Subcutaneous adipose tissue (tissue), 4 donors: ENCODE data around the gene CRYBA4. TPM values are rescaled to one million over a fixed set of nuclear protein-coding genes. Genes with fewer than 3 reads are reported as not detected.

ENCODE experiments used
- total RNA-seq, 4 donors: library from RNA; depleted of rRNA; stranded (reverse); fragments of >200 nt; gene quantifications; one replicate each; pipeline ENCODE4 v1.1.0, GENCODE V29; 2016
- TF ChIP-seq, protein P1 (sequence below): fragments of 450-650 bp; IDR thresholded peaks from one replicate; pipeline ENCODE4 v1.5.1; 2016; ENCODE audit warnings: low read depth, mild to moderate bottlenecking, control low read depth, antibody characterized with exemption, moderate library complexity

Gene CRYBA4
- total RNA-seq, 4 donors from 2014 or later = not detected

DNA sequence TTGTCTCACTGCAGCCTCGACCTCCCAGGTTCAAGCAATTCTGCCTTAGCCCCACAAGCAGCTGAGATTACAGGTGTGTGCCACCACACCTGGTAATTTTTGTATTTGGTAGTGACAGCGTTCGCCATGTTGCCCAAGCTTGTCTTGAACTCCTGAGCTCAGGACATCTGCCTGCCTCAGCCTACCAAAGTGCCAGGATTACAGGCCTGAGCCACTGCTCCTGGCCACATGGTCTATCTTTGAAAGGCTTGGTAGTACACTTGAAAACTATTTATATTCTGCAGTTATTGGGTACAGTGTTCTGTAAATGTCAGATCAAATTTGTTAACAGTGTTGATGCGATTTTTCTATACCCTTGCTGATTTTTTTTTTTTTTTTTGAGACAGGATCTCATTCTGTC, 9.5 kb downstream of the CRYBA4 start:
- TF ChIP-seq, protein P1, sequence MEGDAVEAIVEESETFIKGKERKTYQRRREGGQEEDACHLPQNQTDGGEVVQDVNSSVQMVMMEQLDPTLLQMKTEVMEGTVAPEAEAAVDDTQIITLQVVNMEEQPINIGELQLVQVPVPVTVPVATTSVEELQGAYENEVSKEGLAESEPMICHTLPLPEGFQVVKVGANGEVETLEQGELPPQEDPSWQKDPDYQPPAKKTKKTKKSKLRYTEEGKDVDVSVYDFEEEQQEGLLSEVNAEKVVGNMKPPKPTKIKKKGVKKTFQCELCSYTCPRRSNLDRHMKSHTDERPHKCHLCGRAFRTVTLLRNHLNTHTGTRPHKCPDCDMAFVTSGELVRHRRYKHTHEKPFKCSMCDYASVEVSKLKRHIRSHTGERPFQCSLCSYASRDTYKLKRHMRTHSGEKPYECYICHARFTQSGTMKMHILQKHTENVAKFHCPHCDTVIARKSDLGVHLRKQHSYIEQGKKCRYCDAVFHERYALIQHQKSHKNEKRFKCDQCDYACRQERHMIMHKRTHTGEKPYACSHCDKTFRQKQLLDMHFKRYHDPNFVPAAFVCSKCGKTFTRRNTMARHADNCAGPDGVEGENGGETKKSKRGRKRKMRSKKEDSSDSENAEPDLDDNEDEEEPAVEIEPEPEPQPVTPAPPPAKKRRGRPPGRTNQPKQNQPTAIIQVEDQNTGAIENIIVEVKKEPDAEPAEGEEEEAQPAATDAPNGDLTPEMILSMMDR = no peak

DNA sequence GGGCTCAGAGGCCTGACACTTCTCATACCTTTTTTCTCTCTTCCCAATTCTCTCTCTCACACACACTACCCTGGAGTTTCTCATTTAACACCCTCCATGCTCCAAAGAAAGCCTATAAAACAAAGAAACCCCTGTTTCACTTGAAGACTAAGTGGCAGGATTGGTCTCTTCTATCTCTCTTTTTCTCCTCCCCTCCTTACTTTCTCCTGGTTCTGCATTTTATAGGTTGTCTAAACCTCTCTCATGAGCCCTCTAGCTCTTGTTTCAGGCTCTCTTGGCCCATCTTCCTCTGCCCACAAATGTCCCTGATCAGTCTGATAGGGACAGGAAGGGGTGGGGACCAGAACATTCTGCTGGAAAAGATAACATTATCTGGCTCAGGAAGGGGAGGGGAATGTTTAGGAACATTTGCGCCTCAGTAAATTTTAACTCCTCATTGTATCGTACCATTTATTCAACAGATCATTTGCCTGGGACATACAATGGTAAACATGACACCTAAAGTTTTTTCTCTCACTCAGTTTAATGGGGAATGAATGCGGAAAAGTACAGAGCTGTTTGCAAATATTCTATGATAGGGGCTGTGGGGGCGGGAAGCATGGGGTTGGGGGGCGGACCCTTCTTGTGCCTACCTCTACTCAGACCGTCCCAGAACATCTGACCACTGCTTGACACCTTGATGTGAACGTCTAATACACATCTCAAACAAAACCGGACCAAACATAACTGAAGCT, 10.8 kb downstream of the CRYBA4 start:
- TF ChIP-seq, protein P1 = no peak

- TF ChIP-seq, protein P1 = no peak
Observed at GRCh38 chr22:26634189-26634588, 12.4 kb downstream of the CRYBA4 start.

DNA sequence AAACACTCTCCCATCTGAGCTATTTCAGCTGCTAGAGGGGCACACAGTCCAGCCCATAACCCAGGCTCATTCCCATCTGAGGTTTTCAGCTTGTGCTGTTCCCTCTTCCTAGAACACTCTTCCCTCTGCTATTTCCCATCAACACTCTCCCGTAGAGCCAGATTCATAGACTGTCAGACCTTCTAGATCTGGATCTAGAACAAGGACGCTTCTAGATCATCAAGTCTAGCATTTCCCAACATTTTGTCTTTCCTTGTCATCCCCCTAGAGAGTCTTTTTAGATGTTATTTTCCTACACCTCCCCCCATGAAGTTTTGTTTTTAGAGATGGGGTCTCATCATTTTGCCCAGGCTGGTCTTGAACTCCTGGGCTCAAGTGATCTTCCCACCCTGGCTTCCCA, 13.4 kb downstream of the CRYBA4 start:
- TF ChIP-seq, protein P1 = no peak

DNA sequence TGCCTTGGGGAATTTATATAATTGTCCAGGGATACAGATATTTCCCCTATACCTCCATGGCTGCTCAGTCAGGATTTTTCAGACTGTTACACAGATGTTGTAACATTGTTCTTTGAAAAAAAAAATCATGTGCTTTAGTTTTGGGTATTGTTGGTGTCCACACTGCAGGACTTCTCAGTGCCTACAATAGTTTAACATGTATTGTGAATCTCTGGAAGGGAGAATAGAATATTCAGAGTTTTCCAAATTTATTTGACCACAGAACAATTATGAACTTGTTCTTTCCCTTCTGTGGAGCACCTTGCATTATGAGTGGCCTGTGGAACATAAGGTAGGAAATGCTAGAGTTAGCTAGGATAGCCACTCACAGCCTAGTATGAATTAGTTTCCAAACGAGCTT, 14.5 kb downstream of the CRYBA4 start:
- TF ChIP-seq, protein P1 = no peak

GRCh38 chr22:26642465-26643417, 21.0 kb downstream of the CRYBA4 start:
- TF ChIP-seq, protein P1 = no peak

DNA sequence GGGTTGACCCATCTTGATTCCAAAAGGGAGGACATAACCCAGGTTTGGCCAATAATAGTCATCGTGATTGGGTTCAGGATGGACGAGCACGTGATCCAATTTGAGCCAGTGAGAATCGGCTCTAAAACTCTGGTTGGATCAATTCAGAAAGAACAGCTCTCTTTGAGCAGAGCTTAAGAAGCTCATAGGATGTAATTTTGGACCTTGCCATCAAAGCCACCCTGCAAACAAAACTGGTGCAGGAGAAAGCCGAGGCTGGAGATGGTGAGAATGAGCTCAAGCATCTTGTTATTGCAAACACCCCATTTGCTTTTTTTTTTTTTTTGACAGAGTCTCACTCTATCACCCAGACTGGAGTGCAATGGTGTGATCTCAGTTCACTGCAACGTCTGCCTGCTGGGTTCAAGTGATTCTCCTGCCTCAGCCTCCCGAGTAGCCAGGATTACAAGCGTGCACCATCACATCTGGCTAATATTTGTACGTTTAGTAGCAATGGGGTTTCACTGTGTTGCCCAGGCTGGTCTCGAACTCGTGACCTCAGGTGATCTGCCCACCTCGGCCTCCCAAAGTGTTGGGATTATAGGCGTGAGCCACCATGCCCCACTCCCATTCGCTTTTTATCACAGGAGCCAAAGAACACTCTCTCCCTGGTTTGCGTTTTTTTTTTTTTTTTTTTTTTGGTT, 21.8 kb downstream of the CRYBA4 start:
- TF ChIP-seq, protein P1 = no peak
